Erythroblast (primary cell): Measurements from ENCODE around the gene FBLN2.

Source experiments
- DNase-seq, 2 experiments: peaks; one replicate each; lab custom pipeline; 2025; lab: John Stamatoyannopoulos, UW
- GATA1 ChIP-seq: IDR thresholded peaks from 2 replicates; pipeline ENCODE4 v1.6.1; 2011; ENCODE audit warnings: low read depth, mild to moderate bottlenecking, control low read depth, low read length, moderate library complexity
- POLR2A ChIP-seq: IDR thresholded peaks from 2 replicates; pipeline ENCODE4 v1.6.1; 2011; ENCODE audit warnings: mild to moderate bottlenecking, low read length

FBLN2 gene

DNA sequence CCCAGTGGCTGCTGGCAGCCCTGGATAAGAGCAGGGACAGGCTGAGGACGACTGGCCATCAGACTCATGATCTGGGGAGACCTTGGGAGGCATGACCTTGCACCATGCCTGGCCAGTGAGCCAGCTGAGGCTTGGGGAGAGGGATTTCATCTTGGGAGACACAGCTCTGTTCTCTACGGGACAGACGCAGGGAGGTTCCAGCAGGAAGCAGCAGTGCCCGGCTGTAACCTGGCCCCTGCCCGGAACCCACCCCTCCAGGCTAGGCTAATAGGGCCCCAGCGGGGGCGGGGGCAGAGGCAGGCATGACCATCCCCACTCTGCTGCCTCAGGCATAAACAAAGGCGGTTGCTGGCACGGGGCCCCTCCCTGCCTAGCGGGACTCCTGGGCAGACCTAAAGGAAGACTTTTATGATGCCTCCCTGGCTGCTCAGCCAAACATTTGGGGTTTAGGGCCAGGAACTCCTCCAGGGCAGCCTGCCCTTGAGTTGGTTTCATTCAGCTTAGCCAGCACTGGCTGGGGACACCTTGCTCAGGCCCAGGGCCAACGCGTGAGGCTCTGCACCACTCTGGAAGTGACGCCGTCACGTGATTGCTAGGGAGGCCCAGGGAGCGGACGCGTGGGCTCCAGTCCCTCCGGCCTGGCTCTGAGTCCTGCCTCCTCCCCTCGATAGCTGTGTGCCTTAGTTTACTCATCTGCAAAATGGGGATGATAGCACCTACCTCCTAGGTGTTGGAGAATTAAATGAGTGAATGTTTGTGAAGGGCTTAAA is 41.2 kb upstream of the FBLN2 start:
- peak in 1 of 2 experiments; percentile 23 for DNase-seq
- no peak for TF ChIP-seq POLR2A

- DNase-seq: no peak
- TF ChIP-seq POLR2A: no peak
- TF ChIP-seq GATA1: no peak
These were observed 40.4 kb upstream of the FBLN2 start for GRCh38 chr3:13508496-13508895.

- TF ChIP-seq POLR2A (no peak), GATA1 (no peak)
- no peak for DNase-seq
These were observed 39.7 kb upstream of the FBLN2 start for GRCh38 chr3:13509059-13509815.

DNA sequence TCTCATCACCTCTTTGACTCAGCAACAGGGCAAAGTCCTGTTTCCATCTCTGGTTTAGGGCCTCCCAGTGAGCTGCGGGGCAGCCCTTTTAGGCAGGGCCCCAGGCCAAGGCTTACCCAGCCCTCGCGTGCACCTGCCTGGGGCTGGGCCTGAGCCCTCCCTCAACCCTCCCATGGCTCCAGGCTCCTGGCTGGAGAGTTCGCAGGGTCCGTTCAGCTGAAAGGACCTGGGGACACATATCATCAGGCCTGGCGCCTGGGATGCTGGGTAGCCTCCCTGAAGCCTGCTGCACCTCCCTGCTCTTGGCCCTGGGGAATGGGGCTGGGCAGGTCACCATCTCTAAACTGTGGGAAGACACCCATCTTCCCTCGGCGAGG is 39.1 kb upstream of the FBLN2 start:
- DNase-seq: no peak
- TF ChIP-seq GATA1 (no peak), POLR2A (no peak)

GRCh38 chr3:13512451-13512850 is 36.5 kb upstream of the FBLN2 start:
- DNase-seq: no peak
- TF ChIP-seq POLR2A: no peak
- TF ChIP-seq GATA1: no peak

DNA sequence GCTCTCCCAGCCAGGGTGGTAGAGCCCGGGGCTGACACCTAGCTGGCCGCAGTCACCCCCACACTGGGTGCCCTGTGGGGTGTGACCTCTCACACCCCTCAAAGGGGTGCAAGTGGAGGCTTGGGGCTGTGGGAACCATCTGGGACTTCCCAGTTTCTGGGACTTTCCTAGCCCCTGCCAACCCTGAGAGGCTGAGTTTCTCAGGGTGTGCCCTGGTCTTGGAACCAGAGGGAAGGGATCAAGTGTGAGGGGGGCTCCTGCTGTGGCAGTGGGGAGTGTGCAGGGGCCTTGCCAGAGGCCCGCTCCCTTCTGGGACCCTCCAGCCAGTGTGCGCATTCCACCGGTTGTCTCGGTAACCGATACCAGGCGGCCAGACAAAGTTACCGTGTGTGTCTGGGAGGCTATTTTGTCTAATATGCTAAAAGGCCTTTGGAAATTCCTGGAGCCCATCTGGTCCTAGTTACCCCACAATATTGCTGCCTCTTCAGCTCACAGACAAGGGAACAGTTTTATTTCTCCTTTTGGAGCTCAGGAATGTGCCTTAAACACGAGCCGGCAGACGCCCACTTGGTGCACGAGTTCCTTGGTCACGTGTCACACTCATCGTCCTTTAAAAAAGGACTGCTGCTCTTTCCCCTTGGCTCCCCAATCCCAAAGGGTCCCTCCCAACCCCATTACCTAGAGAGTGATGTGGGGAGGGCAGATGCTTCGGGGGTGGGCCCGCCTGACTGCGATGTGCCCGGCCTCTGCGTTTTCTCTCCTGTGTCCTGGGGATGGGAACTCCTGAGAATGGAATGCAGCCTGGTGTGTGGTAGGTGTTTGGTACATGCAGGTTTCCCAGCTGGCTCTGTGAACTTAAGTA is 35.6 kb upstream of the FBLN2 start:
- DNase-seq: no peak
- TF ChIP-seq GATA1: no peak
- TF ChIP-seq POLR2A: no peak

DNA sequence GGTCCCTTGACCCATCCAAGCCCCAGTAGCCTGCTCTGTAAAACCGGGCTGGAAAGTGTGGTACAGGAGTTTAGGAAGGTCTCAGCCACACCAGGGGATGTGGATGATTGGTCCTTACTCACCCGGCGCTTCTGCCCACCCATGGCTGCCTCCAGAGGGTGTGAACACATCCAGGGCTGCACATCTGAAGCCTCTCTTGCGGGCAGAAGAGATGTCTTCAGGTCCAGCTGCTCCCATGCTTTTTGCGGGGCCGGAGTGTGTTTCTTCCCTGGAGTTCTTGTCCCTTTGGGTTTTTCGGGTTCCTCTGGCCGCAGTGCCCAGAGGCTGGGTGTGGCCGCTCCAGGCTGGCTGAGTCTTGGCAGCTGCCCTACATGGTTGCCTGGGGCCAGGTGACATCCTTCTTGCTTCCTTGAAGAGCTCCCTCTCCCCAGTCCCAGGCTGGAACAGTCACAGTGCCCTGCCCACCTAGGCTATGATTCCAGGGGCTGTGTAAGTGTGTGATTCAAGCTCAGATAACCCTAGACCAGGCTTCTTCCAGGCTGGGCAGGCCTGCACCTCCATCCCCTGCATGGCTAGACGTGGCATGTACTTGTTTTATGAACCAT is 34.9 kb upstream of the FBLN2 start:
- TF ChIP-seq POLR2A (no peak), GATA1 (no peak)

GRCh38 chr3:13514639-13515435 is 34.1 kb upstream of the FBLN2 start:
- no peak for DNase-seq
- TF ChIP-seq POLR2A (no peak), GATA1 (no peak)

More for the DNA sequence above, 34.9 kb upstream of the FBLN2 start:
- DNase-seq: no peak

DNA sequence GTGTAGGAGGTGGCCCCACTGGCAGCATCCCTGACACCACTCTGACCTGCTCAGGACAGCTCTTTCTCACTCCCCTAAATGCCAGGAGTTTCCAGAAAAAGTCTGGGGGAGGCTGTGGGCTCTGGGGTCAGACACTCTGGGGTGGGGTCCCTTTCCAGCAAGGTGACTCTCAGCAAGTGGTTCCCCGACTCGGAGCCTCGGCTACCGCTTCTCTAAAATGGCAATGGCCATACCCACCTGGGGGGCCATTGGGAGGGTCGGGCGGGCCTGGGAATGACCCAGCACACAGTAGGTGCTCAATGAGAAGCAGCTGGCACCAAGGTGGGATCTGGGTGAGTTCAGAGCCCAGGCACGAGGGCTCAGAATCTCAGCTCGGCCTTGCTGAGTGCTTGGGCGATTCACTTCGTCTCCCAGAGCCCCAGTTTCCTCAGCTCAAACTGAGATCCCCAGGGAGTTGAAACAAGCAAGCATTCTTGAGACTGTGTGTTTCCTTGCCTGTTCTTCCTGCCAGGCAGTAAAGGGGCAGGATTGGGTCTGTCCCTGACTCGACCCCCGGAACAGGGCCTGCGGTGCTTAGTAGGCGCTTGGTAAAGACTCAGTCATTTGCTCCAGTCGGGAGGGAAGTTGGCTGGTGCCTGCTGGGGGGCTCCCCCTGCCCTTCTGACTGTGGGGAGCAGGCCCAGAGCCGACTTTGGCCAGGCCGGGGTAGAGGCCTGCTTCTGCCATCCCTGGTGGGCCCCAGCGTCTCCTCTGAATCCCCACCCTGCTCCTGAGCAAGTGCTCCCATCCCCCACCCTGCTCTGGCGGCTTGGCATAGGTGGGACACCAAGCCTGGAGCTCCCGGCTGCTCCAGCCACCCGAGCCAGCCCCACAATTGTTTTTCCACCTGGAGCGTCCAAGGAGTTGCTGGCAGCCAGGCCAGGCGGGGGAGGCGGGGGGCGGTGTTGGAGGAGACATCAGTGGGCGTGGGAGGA is 32.9 kb upstream of the FBLN2 start:
- TF ChIP-seq POLR2A: no peak
- no peak for TF ChIP-seq GATA1
- no peak for DNase-seq

- no peak for DNase-seq
- TF ChIP-seq POLR2A (no peak), GATA1 (no peak)
These were observed 32.2 kb upstream of the FBLN2 start for GRCh38 chr3:13516760-13517135.

DNA sequence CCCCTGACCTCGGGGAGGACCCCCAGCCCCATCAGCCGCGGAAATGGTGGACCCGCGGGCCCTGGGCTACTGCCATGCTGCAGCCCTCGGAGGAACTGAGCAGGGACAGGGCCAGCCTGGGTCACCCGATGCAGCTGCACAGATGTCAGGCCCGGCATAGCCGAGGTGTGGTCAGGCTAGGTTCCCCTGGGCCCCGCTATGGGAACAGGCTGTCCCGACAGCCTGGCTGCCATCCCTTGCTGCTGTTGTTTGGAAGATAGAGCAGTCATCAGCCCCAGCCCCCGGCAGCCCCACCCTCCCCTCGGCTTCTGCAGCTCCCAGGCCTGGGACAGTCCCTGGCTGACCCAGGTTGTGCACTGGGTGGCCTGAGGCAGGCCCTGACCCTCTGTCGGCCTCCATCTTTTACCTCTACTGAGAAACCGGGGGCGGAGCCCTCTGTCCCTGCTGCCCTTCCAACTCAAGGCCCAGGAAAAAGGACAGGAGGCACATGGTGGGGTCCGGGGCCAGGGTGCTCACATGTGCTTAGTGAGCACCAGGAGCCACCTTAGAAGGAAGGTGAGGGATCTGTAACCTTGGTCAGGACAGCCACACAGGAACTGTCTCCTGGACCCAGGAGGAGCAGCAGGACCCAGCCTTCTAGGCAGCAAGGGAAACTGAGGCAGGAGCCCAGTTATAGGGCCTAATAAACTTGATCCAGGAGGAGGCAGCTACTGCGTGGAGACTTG is 31.5 kb upstream of the FBLN2 start:
- TF ChIP-seq GATA1: no peak
- no peak for TF ChIP-seq POLR2A
- no peak for DNase-seq

- no peak for DNase-seq
- TF ChIP-seq GATA1 (no peak), POLR2A (no peak)
These were observed 30.4 kb upstream of the FBLN2 start for GRCh38 chr3:13518516-13518953.
